HG03378 (cell line): ENCODE data around the gene GSDME.

Experiments used
- ATAC-seq: cut with Tn5 transposase; IDR thresholded peaks from one replicate; pipeline ENCODE4 v1.9.1; 2021; ENCODE audit warnings: mild to moderate bottlenecking, moderate library complexity; ENCODE audit not compliant: unreplicated experiment

The GSDME gene

GRCh38 chr7:24657980-24658379, 99.3 kb downstream of the GSDME start:
- ATAC-seq: no peak

- ATAC-seq: no peak
These were observed 100.7 kb downstream of the GSDME start for GRCh38 chr7:24656608-24657007.

GRCh38 chr7:24654305-24654704, 103.0 kb downstream of the GSDME start:
- no peak for ATAC-seq

GRCh38 chr7:24653316-24654085, 103.8 kb downstream of the GSDME start:
- no peak for ATAC-seq

DNA sequence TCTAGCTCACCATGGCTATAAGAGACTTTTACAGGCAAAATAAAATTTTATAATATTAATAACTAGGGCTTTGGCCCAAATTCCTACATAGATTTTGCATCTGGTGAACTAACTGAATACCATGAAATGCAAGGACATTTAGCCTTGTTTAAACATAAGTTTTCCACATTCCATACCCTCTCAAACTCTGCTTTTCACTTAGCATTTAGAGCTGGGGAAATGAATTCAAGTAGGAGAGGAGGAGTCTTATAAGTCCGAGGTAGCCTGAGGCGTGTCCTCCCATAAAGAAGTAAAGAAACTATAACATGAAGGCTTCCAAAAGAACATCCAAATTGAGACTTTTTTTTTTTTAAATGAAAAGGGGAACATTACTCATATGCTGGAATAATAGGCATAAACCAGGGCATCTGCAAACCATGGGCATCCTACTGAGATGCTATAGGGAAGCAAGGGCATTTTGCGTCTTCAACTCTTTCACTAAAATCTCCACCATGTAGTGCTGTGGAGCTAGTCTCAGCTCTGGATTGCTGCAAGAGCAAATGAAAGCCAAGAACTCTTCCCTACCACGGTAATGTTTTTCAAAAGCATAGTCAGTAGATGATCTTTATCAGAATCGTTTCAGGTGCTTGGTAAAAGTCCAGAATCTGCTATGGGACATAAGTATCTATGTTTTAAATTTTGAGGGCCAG, 104.9 kb downstream of the GSDME start:
- ATAC-seq: no peak
